ENCODE results near the gene GGN. TPM values are rescaled to one million over a fixed set of nuclear protein-coding genes. Genes with fewer than 3 reads are reported as not detected.

Gene GGN
- total and polyA plus RNA-seq, 3 donors from 2014 or later = 43.7 to 196 (median 80.2) TPM

DNA sequence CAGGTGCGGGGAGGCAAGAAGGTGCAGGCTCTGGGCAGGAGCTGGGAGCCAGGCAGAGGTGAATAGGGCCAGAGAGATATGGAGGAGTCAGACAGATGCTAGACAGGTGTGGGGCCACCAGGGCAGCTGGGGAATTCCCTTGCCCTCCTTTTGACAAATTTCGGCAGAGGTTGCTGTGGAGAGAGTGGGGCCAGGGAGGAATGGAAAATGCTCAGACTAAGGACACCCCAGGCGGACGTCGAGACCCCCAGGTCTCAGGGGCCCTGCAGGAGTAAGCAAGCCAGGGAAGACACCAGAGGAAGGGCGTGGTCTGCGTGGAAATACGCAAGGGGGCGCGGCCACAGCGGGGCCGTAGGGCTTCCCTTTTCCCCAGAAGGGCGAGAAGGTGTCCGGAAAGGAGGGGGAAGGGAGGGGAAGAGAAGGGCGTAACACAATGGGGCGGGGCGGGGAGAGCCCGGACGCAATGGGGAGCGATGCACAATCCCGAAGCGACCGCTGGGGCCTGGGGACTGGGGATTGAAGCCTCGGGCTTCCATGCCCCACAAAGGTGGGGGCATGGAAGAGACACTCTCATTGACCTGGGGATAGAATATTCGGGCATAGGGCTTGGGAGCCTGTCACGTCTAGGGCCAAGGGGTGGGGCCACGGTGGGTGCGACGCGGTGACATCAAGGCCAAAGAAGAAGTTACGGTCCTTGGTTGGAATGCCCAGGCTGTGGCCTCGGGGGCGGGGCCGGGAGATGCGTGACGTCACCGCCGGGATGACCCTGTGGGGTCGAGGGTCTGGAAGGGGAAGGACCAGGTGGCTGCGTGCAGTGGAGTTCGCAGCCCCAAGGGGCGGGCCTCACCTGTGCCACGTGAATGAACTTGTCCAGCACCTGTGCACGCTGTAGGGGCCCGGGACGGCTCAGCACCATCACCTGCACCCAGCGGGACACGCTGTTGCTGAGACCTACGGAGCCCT, 30.0 kb upstream of the GGN start:
- 8 to 11% methylated on average over 24 to 49 of the region's 49 CpGs for WGBS, 2 donors
- no peak overlapping the region for H3K27ac ChIP-seq
- no peaks in the 10 kb centered on the region for H3K9me3 ChIP-seq
- no peaks in the 10 kb centered on the region for H3K36me3 ChIP-seq (ENCODE audit: low read depth, missing control alignments)
- no peaks in the 10 kb centered on the region for H3K27me3 ChIP-seq
- DNase-seq = peak; percentile 54
- intact Hi-C loops (cut with DNase I; ENCODE audit: low total_unique reads) = no loop called here
- TF ChIP-seq, protein P1, sequence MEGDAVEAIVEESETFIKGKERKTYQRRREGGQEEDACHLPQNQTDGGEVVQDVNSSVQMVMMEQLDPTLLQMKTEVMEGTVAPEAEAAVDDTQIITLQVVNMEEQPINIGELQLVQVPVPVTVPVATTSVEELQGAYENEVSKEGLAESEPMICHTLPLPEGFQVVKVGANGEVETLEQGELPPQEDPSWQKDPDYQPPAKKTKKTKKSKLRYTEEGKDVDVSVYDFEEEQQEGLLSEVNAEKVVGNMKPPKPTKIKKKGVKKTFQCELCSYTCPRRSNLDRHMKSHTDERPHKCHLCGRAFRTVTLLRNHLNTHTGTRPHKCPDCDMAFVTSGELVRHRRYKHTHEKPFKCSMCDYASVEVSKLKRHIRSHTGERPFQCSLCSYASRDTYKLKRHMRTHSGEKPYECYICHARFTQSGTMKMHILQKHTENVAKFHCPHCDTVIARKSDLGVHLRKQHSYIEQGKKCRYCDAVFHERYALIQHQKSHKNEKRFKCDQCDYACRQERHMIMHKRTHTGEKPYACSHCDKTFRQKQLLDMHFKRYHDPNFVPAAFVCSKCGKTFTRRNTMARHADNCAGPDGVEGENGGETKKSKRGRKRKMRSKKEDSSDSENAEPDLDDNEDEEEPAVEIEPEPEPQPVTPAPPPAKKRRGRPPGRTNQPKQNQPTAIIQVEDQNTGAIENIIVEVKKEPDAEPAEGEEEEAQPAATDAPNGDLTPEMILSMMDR (IDR thresholded peaks at IDR 0.05) = no peak
- no peak for TF ChIP-seq POLR2A (IDR thresholded peaks at IDR 0.05)
- peaks cover 4% of the 10 kb centered on the region for H3K4me1 ChIP-seq
- H3K4me3 ChIP-seq = peak overlapping the region; percentile 29 to 49

DNA sequence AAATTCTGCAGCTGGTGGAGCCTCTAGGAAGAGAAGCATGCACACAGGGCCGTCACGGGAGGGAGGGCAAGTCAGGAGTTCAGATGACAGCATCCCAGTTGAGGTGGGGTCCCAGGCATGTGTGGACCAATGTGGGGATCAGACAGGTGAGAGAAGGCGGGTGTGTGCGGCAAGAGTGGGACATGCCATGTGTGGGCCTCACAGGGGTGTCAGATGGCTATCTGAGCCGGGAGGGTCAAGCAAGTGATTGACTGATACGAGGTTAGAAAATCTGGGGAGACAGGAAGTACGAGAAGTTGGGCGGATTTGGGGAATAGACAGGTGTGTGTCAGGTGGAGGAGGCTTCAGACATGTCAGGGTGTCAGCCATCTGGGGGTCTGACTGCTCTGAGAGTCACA, 29.3 kb upstream of the GGN start:
- DNase-seq = no peak
- H3K27me3 ChIP-seq = no peaks in the 10 kb centered on the region
- H3K36me3 ChIP-seq (ENCODE audit: low read depth, missing control alignments) = no peaks in the 10 kb centered on the region
- TF ChIP-seq POLR2A (IDR thresholded peaks at IDR 0.05) = no peak
- TF ChIP-seq, protein P1 (IDR thresholded peaks at IDR 0.05) = no peak
- 77 to 85% methylated on average over 8 of the region's 8 CpGs for WGBS, 2 donors
- no peak overlapping the region for H3K4me3 ChIP-seq
- peaks cover 4% of the 10 kb centered on the region for H3K4me1 ChIP-seq
- intact Hi-C loops (cut with DNase I; ENCODE audit: low total_unique reads) = no loop called here
- no peak overlapping the region for H3K27ac ChIP-seq
- no peaks in the 10 kb centered on the region for H3K9me3 ChIP-seq

DNA sequence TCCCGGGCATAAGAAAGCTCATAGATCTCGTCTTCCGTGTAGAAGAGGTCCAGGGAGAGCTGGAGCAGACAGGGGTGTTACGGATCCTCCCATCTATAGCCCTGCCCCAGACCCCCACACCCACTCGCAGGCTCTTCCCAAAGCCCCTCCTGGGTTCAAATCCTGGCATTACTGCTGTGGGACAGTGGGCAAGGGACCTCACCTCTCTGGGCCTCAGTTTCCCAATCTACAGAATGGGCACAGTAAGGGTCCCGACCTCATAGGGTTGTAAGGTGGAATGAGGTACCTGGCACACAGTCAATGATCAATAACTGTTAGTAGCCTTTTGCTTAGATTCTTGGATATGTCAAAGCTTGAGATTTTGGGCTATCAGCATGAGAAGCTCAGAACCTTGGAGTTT, 25.6 kb upstream of the GGN start:
- Histone ChIP-seq H3K4me1 (peaks cover 4% of the 10 kb centered on the region), H3K27ac (no peak overlapping the region), H3K4me3 (no peak overlapping the region), H3K36me3 (ENCODE audit: low read depth, missing control alignments) (no peaks in the 10 kb centered on the region), H3K27me3 (no peaks in the 10 kb centered on the region), H3K9me3 (no peaks in the 10 kb centered on the region)
- no peak for DNase-seq
- WGBS, 2 donors = 75 to 87% methylated on average over 2 to 6 of the region's 6 CpGs
- TF ChIP-seq, protein P1 (IDR thresholded peaks at IDR 0.05) = no peak
- no peak for TF ChIP-seq POLR2A (IDR thresholded peaks at IDR 0.05)
- intact Hi-C loops (cut with DNase I; ENCODE audit: low total_unique reads) = no loop called here

DNA sequence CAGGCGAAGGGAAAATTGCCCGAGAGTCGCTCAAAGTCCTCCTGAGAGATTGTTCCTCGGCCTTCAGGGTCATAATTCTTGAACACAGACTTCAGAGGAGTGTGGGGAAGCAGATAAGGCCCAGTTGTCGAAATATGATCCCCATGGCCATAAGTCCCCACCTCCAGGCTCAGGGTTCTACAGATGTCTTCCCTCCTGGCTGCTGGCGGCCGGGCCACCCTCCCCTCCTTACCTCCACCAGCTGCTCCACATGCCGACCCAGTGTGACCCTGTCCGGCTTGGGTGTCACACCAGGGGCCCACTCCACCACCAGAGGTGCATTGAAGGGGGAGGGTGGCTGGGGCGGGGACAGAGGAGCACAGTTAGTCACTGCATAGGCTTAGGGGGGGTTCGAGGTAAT, 25.1 kb upstream of the GGN start:
- WGBS, 2 donors = 58 to 63% methylated on average over 7 to 11 of the region's 11 CpGs
- Histone ChIP-seq H3K27me3 (no peaks in the 10 kb centered on the region), H3K4me1 (peaks cover 1% of the 10 kb centered on the region), H3K27ac (no peak overlapping the region), H3K4me3 (no peak overlapping the region), H3K36me3 (ENCODE audit: low read depth, missing control alignments) (no peaks in the 10 kb centered on the region), H3K9me3 (no peaks in the 10 kb centered on the region)
- intact Hi-C loops (cut with DNase I; ENCODE audit: low total_unique reads) = no loop called here
- no peak for TF ChIP-seq POLR2A (IDR thresholded peaks at IDR 0.05)
- TF ChIP-seq, protein P1 (IDR thresholded peaks at IDR 0.05) = no peak
- DNase-seq = no peak

All from testis (tissue), 3 donors.